H1 (cell line): ENCODE measurements around the gene PLEKHG2. TPM values are rescaled to one million over a fixed set of nuclear protein-coding genes. Genes with fewer than 3 reads are reported as not detected.

ENCODE experiments used
- CTCF ChIA-PET: fragments of 300-600 bp; sonication (Branson Sonifier 250); formaldehyde crosslinking; loops from one replicate; lab custom pipeline; 2021; ENCODE audit not compliant: partially characterized antibody; lab: Charles Lee
- POLR2A ChIA-PET: fragments of 300-600 bp; sonication (Branson Sonifier 250); formaldehyde crosslinking; loops from one replicate; lab custom pipeline; 2021; ENCODE audit warnings: inconsistent platforms; ENCODE audit not compliant: partially characterized antibody; lab: Charles Lee
- DNase-seq, 2 experiments: peaks; one replicate each; pipeline versions ENCODE4 v3.0.0 to v3.0.0-alpha.2; 2010 to 2022; ENCODE audit warnings: low spot score in 2 of 2, low read depth in 1 of 2, mixed read lengths in 1 of 2
- FAIRE-seq: peaks from 2 replicates; lab custom pipeline; 2011; peaks lifted over from hg19 to GRCh38; lab: Jason Lieb, UNC
- H2AFZ ChIP-seq: 2 replicates; pipeline ENCODE4 v1.8.1; 2012; ENCODE audit warnings: low read length, inconsistent platforms
- H2AK5ac ChIP-seq: 2 replicates; pipeline ENCODE4 v1.6.1; 2013; ENCODE audit warnings: low read depth, low read length
- H2BK120ac ChIP-seq: replicated peaks from 2 replicates; pipeline ENCODE3; 2013; ENCODE audit warnings: low read depth, low read length, inconsistent platforms
- H2BK12ac ChIP-seq: 2 replicates; pipeline ENCODE4 v1.6.1; 2013; ENCODE audit warnings: low read depth, low read length
- H2BK15ac ChIP-seq: 2 replicates; pipeline ENCODE4 v1.6.1; 2013; ENCODE audit warnings: low read length
- H2BK20ac ChIP-seq: 2 replicates; pipeline ENCODE4 v1.6.1; 2013; ENCODE audit warnings: low read length
- H2BK5ac ChIP-seq: 2 replicates; pipeline ENCODE4 v1.6.1; 2013; ENCODE audit warnings: low read depth, low read length
- H3K14ac ChIP-seq: 2 replicates; pipeline ENCODE4 v1.6.1; 2013; ENCODE audit warnings: inconsistent platforms; ENCODE audit not compliant: insufficient read length
- H3K18ac ChIP-seq: 2 replicates; pipeline ENCODE4 v1.6.1; 2013; ENCODE audit warnings: low read length; ENCODE audit errors: extremely low read depth
- H3K23ac ChIP-seq: 2 replicates; pipeline ENCODE4 v1.6.1; 2013; ENCODE audit warnings: inconsistent platforms; ENCODE audit not compliant: insufficient read length
- H3K23me2 ChIP-seq: 2 replicates; pipeline ENCODE4 v1.6.1; 2013; ENCODE audit warnings: low read depth, low read length
- H3K27ac ChIP-seq: 2 replicates; pipeline ENCODE4 v1.6.1; 2011; ENCODE audit warnings: low read depth, low read length, inconsistent platforms
- H3K27me3 ChIP-seq, 4 experiments: replicated peaks in 1 of 4; 1 replicate in 1 of 4; 2 replicates in 3 of 4; pipeline versions ENCODE4 v1.6.1 to v1.8.1; 2011 to 2013; ENCODE audit warnings: low read length in 3 of 4, mild to moderate bottlenecking in 3 of 4, inconsistent platforms in 2 of 4, mixed read lengths in 2 of 4, moderate library complexity in 1 of 4; ENCODE audit not compliant: control insufficient read depth in 3 of 4, insufficient read depth in 3 of 4; ENCODE audit errors: extremely low read depth in 1 of 4
- H3K36me3 ChIP-seq, 4 experiments: 2 replicates each; pipeline versions ENCODE4 v1.6.1 to v1.8.1; 2011 to 2013; ENCODE audit warnings: mild to moderate bottlenecking in 4 of 4, low read length in 3 of 4, moderate library complexity in 2 of 4, control low read depth in 1 of 4, inconsistent platforms in 1 of 4; ENCODE audit not compliant: insufficient read depth in 4 of 4, control insufficient read depth in 2 of 4
- H3K4ac ChIP-seq: replicated peaks from 2 replicates; pipeline ENCODE3; 2013; ENCODE audit warnings: low read length, low read depth, mixed read lengths, inconsistent platforms; ENCODE audit not compliant: insufficient read length
- H3K4me1 ChIP-seq, 4 experiments: replicated peaks in 1 of 4; 1 replicate in 1 of 4; 2 replicates in 3 of 4; pipeline versions ENCODE4 v1.6.1 to v1.8.1; 2011 to 2013; ENCODE audit warnings: low read length in 3 of 4, inconsistent platforms in 2 of 4, mixed read lengths in 1 of 4; ENCODE audit not compliant: insufficient read depth in 4 of 4, control insufficient read depth in 3 of 4
- H3K4me2 ChIP-seq, 2 experiments: 2 replicates each; pipeline versions ENCODE4 v1.6.1 to v1.8.1; 2011 to 2013; ENCODE audit warnings: low read depth in 2 of 2, low read length in 2 of 2, control low read depth in 1 of 2, inconsistent platforms in 1 of 2, mild to moderate bottlenecking in 1 of 2; ENCODE audit not compliant: insufficient read depth in 1 of 2
- H3K4me3 ChIP-seq, 4 experiments: fragments of 200-600, 300-600 bp in 1 of 4; sonication (generic), shearing (Covaris generic), sonication (Bioruptor Twin) in 1 of 4; 2 replicates each; pipeline versions ENCODE4 v1.5.1 to v1.8.1; 2011 to 2016; ENCODE audit warnings: low read length in 4 of 4, low read depth in 3 of 4, control low read depth in 2 of 4, inconsistent platforms in 2 of 4, mild to moderate bottlenecking in 2 of 4, mixed read lengths in 1 of 4, moderate library complexity in 1 of 4; ENCODE audit not compliant: insufficient read depth in 2 of 4; ENCODE audit errors: extremely low read depth in 1 of 4
- H3K56ac ChIP-seq: replicated peaks from 2 replicates; pipeline ENCODE3; 2013; ENCODE audit warnings: low read depth, mild to moderate bottlenecking, mixed read lengths, low read length, inconsistent platforms; ENCODE audit not compliant: insufficient read length
- H3K79me1 ChIP-seq: 2 replicates; pipeline ENCODE4 v1.6.1; 2013; ENCODE audit warnings: low read depth, low read length, control low read depth
- H3K79me2 ChIP-seq, 2 experiments: 2 replicates each; pipeline versions ENCODE4 v1.6.1 to v1.8.1; 2012 to 2013; ENCODE audit warnings: low read length in 2 of 2, mild to moderate bottlenecking in 2 of 2, inconsistent platforms in 1 of 2; ENCODE audit not compliant: insufficient read depth in 2 of 2, control insufficient read depth in 1 of 2
- H3K9ac ChIP-seq, 4 experiments: replicated peaks in 1 of 4; 1 replicate in 1 of 4; 2 replicates in 3 of 4; pipeline versions ENCODE4 v1.6.1 to v1.8.1; 2011 to 2013; ENCODE audit warnings: low read depth in 3 of 4, low read length in 3 of 4, control low read depth in 2 of 4, mild to moderate bottlenecking in 2 of 4, moderate library complexity in 2 of 4, inconsistent platforms in 1 of 4; ENCODE audit errors: extremely low read depth in 1 of 4
- H3K9me3 ChIP-seq, 2 experiments: 2 replicates each; pipeline versions ENCODE4 v1.6.1 to v1.8.1; 2012 to 2013; ENCODE audit warnings: mild to moderate bottlenecking in 2 of 2, moderate library complexity in 2 of 2, control low read depth in 1 of 2, inconsistent platforms in 1 of 2, low read depth in 1 of 2, low read length in 1 of 2, mixed read lengths in 1 of 2; ENCODE audit not compliant: insufficient read depth in 2 of 2
- H4K20me1 ChIP-seq, 2 experiments: replicated peaks in 1 of 2; 2 replicates each; pipeline versions ENCODE3 to v1.8.1; 2011 to 2013; ENCODE audit warnings: inconsistent platforms in 2 of 2, low read length in 2 of 2, mild to moderate bottlenecking in 1 of 2; ENCODE audit not compliant: insufficient read depth in 2 of 2, control insufficient read depth in 1 of 2
- H4K5ac ChIP-seq: 2 replicates; pipeline ENCODE4 v1.6.1; 2013; ENCODE audit warnings: low read length, low read depth, mixed read lengths, inconsistent platforms; ENCODE audit not compliant: insufficient read length
- H4K8ac ChIP-seq: 2 replicates; pipeline ENCODE4 v1.8.0; 2013; ENCODE audit warnings: mild to moderate bottlenecking, moderate library complexity, low read length, inconsistent platforms; ENCODE audit not compliant: insufficient read depth; ENCODE audit errors: extremely low read depth
- H4K91ac ChIP-seq: replicated peaks from 2 replicates; pipeline ENCODE3; 2013; ENCODE audit warnings: low read length, mixed read lengths, inconsistent platforms; ENCODE audit not compliant: insufficient read length
- ASH2L ChIP-seq: fragments of 200-600, 300-600 bp; sonication (generic); IDR thresholded peaks from one replicate; pipeline ENCODE4 v1.7.1; 2017; ENCODE audit warnings: low read length
- CEBPB ChIP-seq: IDR thresholded peaks from 2 replicates; pipeline ENCODE4 v1.6.1; 2012; ENCODE audit warnings: low read depth, low read length
- E2F6 ChIP-seq: IDR thresholded peaks from 2 replicates; pipeline ENCODE4 v1.6.1; 2012; ENCODE audit warnings: inconsistent platforms
- EGR1 ChIP-seq: IDR thresholded peaks from 2 replicates; pipeline ENCODE4 v1.6.1; 2011; ENCODE audit warnings: low read depth, low read length, borderline replicate concordance
- GABPA ChIP-seq: IDR thresholded peaks from 2 replicates; pipeline ENCODE4 v1.6.1; 2011; ENCODE audit warnings: mild to moderate bottlenecking, low read length, moderate library complexity, borderline replicate concordance; ENCODE audit not compliant: insufficient read depth
- JUN ChIP-seq: IDR thresholded peaks from 2 replicates; pipeline ENCODE4 v1.6.1; 2011; ENCODE audit warnings: low read depth, mild to moderate bottlenecking, improper control_type of control experiment, low read length
- KDM4A ChIP-seq: IDR thresholded peaks from one replicate; pipeline ENCODE4 v1.7.1; 2012; ENCODE audit warnings: low read depth, mild to moderate bottlenecking, moderate library complexity, low read length, inconsistent platforms; ENCODE audit not compliant: severe bottlenecking
- POLR2A ChIP-seq, 2 experiments: IDR thresholded peaks; 1 replicate in 1 of 2; 2 replicates in 1 of 2; pipeline ENCODE4 v1.6.1; 2011; ENCODE audit warnings: low read depth in 2 of 2, low read length in 2 of 2, mild to moderate bottlenecking in 2 of 2; ENCODE audit errors: control extremely low read depth in 1 of 2
- POLR2AphosphoS5 ChIP-seq: IDR thresholded peaks from 2 replicates; pipeline ENCODE4 v1.6.1; 2011; ENCODE audit warnings: low read depth, low read length
- SRF ChIP-seq: IDR thresholded peaks from 2 replicates; pipeline ENCODE4 v1.6.1; 2011; ENCODE audit warnings: mild to moderate bottlenecking, low read depth, low read length, moderate library complexity
- TAF1 ChIP-seq: IDR thresholded peaks from 2 replicates; pipeline ENCODE4 v1.6.1; 2011; ENCODE audit warnings: mild to moderate bottlenecking, low read depth, low read length
- WGBS, 2 experiments: shearing (Covaris generic) in 1 of 2; methylation state at CpG; one replicate each; pipeline versions ENCODE4 v1.1.6 to v1.1.7; 2013 to 2015; ENCODE audit warnings: low lambda C conversion rate in 2 of 2, mixed read lengths in 2 of 2, inconsistent platforms in 1 of 2, low coverage in 1 of 2, missing lambda C conversion rate in 1 of 2; ENCODE audit not compliant: insufficient replicate concordance in 2 of 2, insufficient coverage in 1 of 2, insufficient read length in 1 of 2; ENCODE audit errors: extremely low coverage in 1 of 2, missing lambda C conversion rate in 1 of 2; 5-methylcytosine and 5-hydroxymethylcytosine counted together
- polyA plus RNA-seq, 7 experiments: library from polyadenylated mRNA; depleted of rRNA in 3 of 7; stranded (reverse) in 5 of 7; unstranded in 2 of 7; fragments of >200 nt in 5 of 7; fragments of 200-250 nt in 2 of 7; gene quantifications; 1 replicate in 5 of 7; 2 replicates in 1 of 7; 4 replicates in 1 of 7; pipeline versions ENCODE4 v1.2.1 to v1.2.3, GENCODE V29; 2011 to 2013; ENCODE audit warnings: missing spikeins in 2 of 7, mixed read lengths in 2 of 7
- total RNA-seq: library from RNA; stranded (reverse); fragmentation: NEBNext Ultra II Directional; extraction: Animal tissue kit (Norgen Biotek cat#: 25700); gene quantifications from 2 replicates; pipeline ENCODE4 v1.2.1, GENCODE V29; 2021

PLEKHG2 gene
- total and polyA plus RNA-seq, 2 of the 8 experiments (the other 6 are each of a cell fraction or from before 2014, with no cell fraction given) = 16.9 to 65.7 TPM

DNA sequence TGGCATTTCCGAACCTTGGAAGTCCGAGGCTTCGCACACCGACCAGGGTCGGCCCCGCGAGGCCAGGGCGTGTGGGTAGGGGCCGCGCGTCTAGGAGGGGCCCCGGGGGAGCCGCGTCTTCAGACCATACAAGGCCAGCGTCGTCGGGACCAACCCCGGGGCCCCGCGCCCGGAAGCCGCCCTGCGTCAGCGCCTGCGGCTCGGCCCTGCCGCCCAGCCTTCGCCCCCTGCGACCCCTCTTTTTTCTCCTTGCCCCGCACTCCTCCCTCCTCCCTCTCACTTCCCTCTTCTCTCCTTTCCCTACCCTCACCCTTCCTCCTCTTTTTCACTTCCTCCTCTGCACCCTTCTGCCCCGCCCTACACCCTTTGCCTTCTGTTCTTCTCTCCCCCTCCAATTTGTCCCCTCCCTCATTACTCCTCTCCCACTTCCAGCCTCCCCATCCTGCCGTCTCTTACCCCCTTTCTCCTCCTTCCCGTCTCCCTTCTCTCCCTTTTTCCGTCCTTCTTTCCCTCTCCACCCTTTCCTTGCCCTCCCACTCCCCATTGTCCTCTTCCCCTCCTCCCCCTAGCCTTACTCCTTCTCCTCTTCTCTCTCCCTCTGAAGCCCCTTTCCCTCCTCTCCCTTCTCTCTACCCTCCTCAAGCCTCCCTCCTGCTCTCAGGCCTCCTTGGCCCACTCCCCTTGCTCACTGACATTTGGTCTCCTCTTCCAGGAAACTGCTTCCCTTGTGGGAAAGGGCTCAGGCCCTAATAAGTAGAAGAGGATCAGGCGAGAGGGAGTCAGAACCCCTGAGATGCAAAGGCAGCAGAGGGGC lies 2.2 kb upstream of the PLEKHG2 start:
- H3K79me1 ChIP-seq = no peaks in the 10 kb centered on the region
- peak overlapping the region; percentile 64 to 97 (median 83) for H3K4me3 ChIP-seq
- H2AFZ ChIP-seq = no peak overlapping the region
- H2BK120ac ChIP-seq = no peak overlapping the region
- H2BK20ac ChIP-seq = no peak overlapping the region
- H3K27ac ChIP-seq = peak overlapping the region; percentile 92
- no peak overlapping the region for H3K23ac ChIP-seq
- H2BK12ac ChIP-seq = peak overlapping the region; percentile 96; the same call in 1 of the 2 replicates
- H3K23me2 ChIP-seq = peaks cover 24% of the 10 kb centered on the region
- no peaks in the 10 kb centered on the region for H3K9me3 ChIP-seq
- H3K18ac ChIP-seq = peak overlapping the region; percentile 90
- H4K20me1 ChIP-seq = peaks cover 0 to 16% of the 10 kb centered on the region in 2 experiments
- H2BK15ac ChIP-seq = peak overlapping the region; percentile 40; the same call in 1 of the 2 replicates
- DNase-seq = peak in 1 of 2 experiments; percentile 67
- peak overlapping the region; percentile 79 to 92 (median 88) for H3K9ac ChIP-seq
- WGBS, 2 experiments = 5 to 80% methylated on average over 1 to 34 of the region's 35 CpGs
- peaks cover 6 to 31% of the 10 kb centered on the region in 2 experiments; a peak in 3 of 4 replicates for H3K79me2 ChIP-seq
- H3K4me1 ChIP-seq = peaks cover 10 to 48% (median 24%) of the 10 kb centered on the region in 4 experiments
- H3K4ac ChIP-seq = peak overlapping the region; percentile 62
- H4K5ac ChIP-seq = peak overlapping the region; percentile 69
- peak overlapping the region; percentile 64 for H3K56ac ChIP-seq
- H4K91ac ChIP-seq = peak overlapping the region; percentile 55
- peak overlapping the region; percentile 78 to 84 for H3K4me2 ChIP-seq
- peak overlapping the region; percentile 1 for H2AK5ac ChIP-seq
- H3K36me3 ChIP-seq = peaks cover 0 to 5% (median 0%) of the 10 kb centered on the region in 4 experiments; a peak in 1 of 8 replicates
- FAIRE-seq = no peak
- H2BK5ac ChIP-seq = peak overlapping the region; percentile 87; the same call in 1 of the 2 replicates
- no peaks in the 10 kb centered on the region for H3K27me3 ChIP-seq
- ChIA-PET CTCF (no interaction called here), POLR2A (interaction anchor here (0.7 to 14.3 kb wide), 3 partner anchors 17 to 65 kb away, joined by 4 to 234 read pairs (median 182); partner anchors contain the start of genes MED29, PAF1 and RPS16)
- H4K8ac ChIP-seq = peak overlapping the region; percentile 51; the same call in 1 of the 2 replicates
- H3K14ac ChIP-seq = no peak overlapping the region
- TF ChIP-seq E2F6 (no peak), TAF1 (peak; percentile 51), CEBPB (no peak), GABPA (0 out of 2 replicates have a peak, but pooled peaks have one; percentile 34), KDM4A (peak; percentile 48), ASH2L (peak; percentile 46), EGR1 (peak; percentile 74), POLR2A (IDR thresholded peaks at IDR 0.05; ENCODE audit: control extremely low read depth in 1 of 2, low read depth in 2 of 2, low read length in 2 of 2) (peak; percentile 58 to 68), JUN (no peak), SRF (peak; percentile 56; the same call in 1 of the 2 replicates), POLR2AphosphoS5 (peak; percentile 91; the same call in 1 of the 2 replicates)
